IPS-18a (cell line): ENCODE results near the gene CCDC102A.

ENCODE experiments used
- H3K27ac ChIP-seq: one replicate; pipeline ENCODE4 v1.5.1; 2013; ENCODE audit warnings: low read length
- H3K27me3 ChIP-seq: one replicate; pipeline ENCODE4 v1.6.1; 2013; ENCODE audit warnings: mild to moderate bottlenecking, low read length; ENCODE audit not compliant: control insufficient read depth, insufficient read depth
- H3K36me3 ChIP-seq: one replicate; pipeline ENCODE4 v1.6.1; 2013; ENCODE audit warnings: low read depth, low read length; ENCODE audit not compliant: control insufficient read depth
- H3K4me1 ChIP-seq: one replicate; pipeline ENCODE4 v1.6.1; 2013; ENCODE audit warnings: low read depth, low read length; ENCODE audit not compliant: control insufficient read depth
- H3K4me3 ChIP-seq: one replicate; pipeline ENCODE4 v1.5.1; 2013; ENCODE audit warnings: low read length
- H3K9ac ChIP-seq: one replicate; pipeline ENCODE4 v1.6.1; 2013; ENCODE audit warnings: mild to moderate bottlenecking, low read length, moderate library complexity
- H3K9me3 ChIP-seq: one replicate; pipeline ENCODE4 v1.6.1; 2013; ENCODE audit warnings: low read depth, low read length; ENCODE audit not compliant: control insufficient read depth

CCDC102A gene

GRCh38 chr16:57513371-57514102 lies 22.8 kb downstream of the CCDC102A start:
- Histone ChIP-seq H3K4me1 (no peaks in the 10 kb centered on the region), H3K4me3 (no peak overlapping the region), H3K9me3 (no peaks in the 10 kb centered on the region), H3K27ac (no peak overlapping the region), H3K27me3 (no peaks in the 10 kb centered on the region), H3K36me3 (peaks cover 4% of the 10 kb centered on the region), H3K9ac (no peak overlapping the region)

GRCh38 chr16:57512296-57513001 lies 23.9 kb downstream of the CCDC102A start:
- H3K4me1 ChIP-seq, result no peaks in the 10 kb centered on the region
- H3K9me3 ChIP-seq, result no peaks in the 10 kb centered on the region
- peaks cover under 1% of the 10 kb centered on the region for H3K36me3 ChIP-seq
- no peak overlapping the region for H3K27ac ChIP-seq
- H3K4me3 ChIP-seq, result no peak overlapping the region
- no peak overlapping the region for H3K9ac ChIP-seq
- no peaks in the 10 kb centered on the region for H3K27me3 ChIP-seq

- Histone ChIP-seq H3K9me3 (no peaks in the 10 kb centered on the region), H3K4me1 (no peaks in the 10 kb centered on the region), H3K9ac (no peak overlapping the region), H3K27me3 (no peaks in the 10 kb centered on the region), H3K27ac (no peak overlapping the region), H3K4me3 (no peak overlapping the region), H3K36me3 (no peaks in the 10 kb centered on the region)
These were observed 26.1 kb downstream of the CCDC102A start for GRCh38 chr16:57510016-57510871.

DNA sequence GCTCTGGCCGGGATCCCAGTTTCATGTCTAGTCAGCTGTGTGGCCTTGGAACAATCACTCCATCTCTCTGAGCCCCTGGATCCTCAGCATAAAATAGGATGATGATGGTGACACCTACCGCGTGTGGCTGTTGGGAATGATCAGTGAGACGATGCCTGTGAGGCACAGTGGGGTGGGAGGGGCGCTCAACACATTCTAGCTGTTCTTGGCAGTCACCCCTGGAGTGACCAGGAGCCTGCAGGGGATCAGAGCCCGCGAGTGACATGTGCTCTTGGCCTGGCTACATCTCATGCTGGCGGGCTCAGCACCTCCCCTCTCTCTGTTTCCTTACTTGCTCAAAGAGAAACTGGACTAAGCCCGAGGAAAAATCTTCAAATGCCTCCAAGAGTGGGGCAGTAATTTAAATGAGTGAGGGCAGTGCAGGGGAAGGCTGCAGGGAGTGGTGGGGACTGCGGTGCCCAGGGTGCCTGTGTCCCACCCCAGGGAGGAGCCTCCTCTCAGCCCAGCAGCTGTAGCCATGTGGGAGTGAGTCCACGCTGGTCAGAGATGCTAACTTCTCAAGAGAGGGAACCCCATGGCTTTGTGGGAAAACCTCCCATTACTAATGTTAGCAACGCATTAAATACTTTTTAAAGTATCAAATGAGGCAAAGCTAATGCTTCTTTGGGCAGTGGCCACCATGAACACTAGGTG lies 27.0 kb downstream of the CCDC102A start:
- Histone ChIP-seq H3K9me3 (no peaks in the 10 kb centered on the region), H3K9ac (no peak overlapping the region), H3K27ac (no peak overlapping the region), H3K36me3 (no peaks in the 10 kb centered on the region), H3K4me1 (no peaks in the 10 kb centered on the region), H3K4me3 (no peak overlapping the region), H3K27me3 (no peaks in the 10 kb centered on the region)

DNA sequence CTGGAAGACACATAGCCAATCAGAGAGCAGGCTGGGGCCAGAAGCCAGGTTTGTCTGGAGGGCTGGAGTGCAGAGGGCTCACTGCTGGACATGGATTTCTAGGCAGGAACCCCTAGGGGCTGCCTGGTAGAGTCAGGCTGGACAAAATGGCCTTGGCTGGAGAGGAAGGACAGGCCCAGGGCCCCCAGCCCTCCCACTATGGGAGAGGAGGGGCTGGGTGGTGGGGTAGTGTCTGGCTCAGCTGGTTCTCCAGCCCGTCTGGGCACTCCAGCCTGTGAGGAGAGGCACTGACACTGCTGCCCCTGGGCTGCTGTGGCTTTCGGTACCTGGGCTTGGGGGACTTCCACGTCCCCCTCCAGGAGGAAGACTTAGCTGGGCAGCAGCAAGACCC lies 28.3 kb downstream of the CCDC102A start:
- no peaks in the 10 kb centered on the region for H3K27me3 ChIP-seq
- no peak overlapping the region for H3K27ac ChIP-seq
- no peaks in the 10 kb centered on the region for H3K9me3 ChIP-seq
- no peak overlapping the region for H3K4me3 ChIP-seq
- no peaks in the 10 kb centered on the region for H3K4me1 ChIP-seq
- H3K36me3 ChIP-seq, result no peaks in the 10 kb centered on the region
- no peak overlapping the region for H3K9ac ChIP-seq

- Histone ChIP-seq H3K27ac (no peak overlapping the region), H3K4me3 (no peak overlapping the region), H3K36me3 (no peaks in the 10 kb centered on the region), H3K27me3 (no peaks in the 10 kb centered on the region), H3K9me3 (no peaks in the 10 kb centered on the region), H3K4me1 (no peaks in the 10 kb centered on the region), H3K9ac (no peak overlapping the region)
These were observed 29.0 kb downstream of the CCDC102A start for GRCh38 chr16:57507136-57508034.

- H3K27ac ChIP-seq, result no peak overlapping the region
- no peaks in the 10 kb centered on the region for H3K4me1 ChIP-seq
- H3K27me3 ChIP-seq, result no peaks in the 10 kb centered on the region
- no peak overlapping the region for H3K4me3 ChIP-seq
- no peaks in the 10 kb centered on the region for H3K9me3 ChIP-seq
- no peaks in the 10 kb centered on the region for H3K36me3 ChIP-seq
- no peak overlapping the region for H3K9ac ChIP-seq
These were observed 31.2 kb downstream of the CCDC102A start for GRCh38 chr16:57505169-57505568.

DNA sequence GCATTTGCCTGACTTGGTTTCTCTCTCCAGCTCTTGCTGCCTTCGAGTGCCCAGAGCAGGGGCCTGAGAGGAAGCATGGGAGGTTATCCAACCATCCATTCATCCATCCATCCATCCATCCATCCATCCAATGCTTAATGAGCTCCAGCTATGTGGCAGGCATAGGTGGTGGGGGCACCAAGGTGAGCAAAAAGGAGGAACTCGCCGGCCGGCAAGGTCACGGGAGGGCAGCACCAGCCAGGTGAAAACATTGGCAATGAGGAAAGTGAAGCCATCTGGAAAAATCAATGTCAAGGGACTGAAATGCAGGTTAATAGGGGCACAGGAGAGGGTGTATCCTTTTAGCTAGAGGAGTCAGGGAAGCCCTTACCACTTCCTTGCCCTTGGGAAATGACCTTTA lies 31.9 kb downstream of the CCDC102A start:
- no peak overlapping the region for H3K9ac ChIP-seq
- H3K27me3 ChIP-seq, result no peaks in the 10 kb centered on the region
- H3K27ac ChIP-seq, result no peak overlapping the region
- H3K9me3 ChIP-seq, result no peaks in the 10 kb centered on the region
- H3K4me1 ChIP-seq, result no peaks in the 10 kb centered on the region
- no peak overlapping the region for H3K4me3 ChIP-seq
- H3K36me3 ChIP-seq, result no peaks in the 10 kb centered on the region

GRCh38 chr16:57504001-57504400 lies 32.4 kb downstream of the CCDC102A start:
- Histone ChIP-seq H3K4me1 (no peaks in the 10 kb centered on the region), H3K9me3 (no peaks in the 10 kb centered on the region), H3K36me3 (no peaks in the 10 kb centered on the region), H3K27me3 (no peaks in the 10 kb centered on the region), H3K9ac (no peak overlapping the region), H3K27ac (no peak overlapping the region), H3K4me3 (no peak overlapping the region)

DNA sequence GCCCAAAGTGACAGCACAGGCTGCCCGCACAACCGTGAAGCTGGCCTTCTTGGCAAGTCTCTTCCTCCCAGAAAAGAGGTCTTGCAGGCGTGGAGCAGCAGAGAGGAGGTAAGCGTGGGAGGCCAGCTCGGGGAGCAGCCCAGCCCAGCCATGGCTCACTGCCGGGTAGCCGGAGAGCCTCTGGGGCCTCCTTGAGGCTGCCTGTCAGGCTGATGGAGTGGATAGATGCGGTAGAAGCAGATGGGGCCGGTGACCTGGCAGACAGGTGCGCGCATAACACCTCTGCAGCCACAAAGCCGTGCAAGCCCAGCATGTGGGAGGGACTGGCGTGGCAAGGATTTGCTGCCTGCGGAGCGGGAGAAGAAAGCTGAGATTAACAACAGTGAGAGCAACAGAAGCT lies 33.0 kb downstream of the CCDC102A start:
- Histone ChIP-seq H3K27me3 (no peaks in the 10 kb centered on the region), H3K27ac (no peak overlapping the region), H3K4me1 (no peaks in the 10 kb centered on the region), H3K9ac (no peak overlapping the region), H3K4me3 (no peak overlapping the region), H3K9me3 (no peaks in the 10 kb centered on the region), H3K36me3 (no peaks in the 10 kb centered on the region)
